DMS53 treated with DMSO at 0.1 percent for 48 hours (cell line): ENCODE data around the gene NUP50.
"Not testable (repeated sequence)": the region's sequence is repeated elsewhere in the genome, so short reads cannot be mapped to it uniquely, and the experiment has no call there.

Experiments
- DNase-seq: peaks from one replicate; lab custom pipeline; 2025; ENCODE audit not compliant: unreplicated experiment; lab: John Stamatoyannopoulos, UW

Gene NUP50

GRCh38 chr22:45159652-45160462 is 3.9 kb upstream of the NUP50 start:
- DNase-seq = no peak

GRCh38 chr22:45162531-45162930 is 1.2 kb upstream of the NUP50 start:
- DNase-seq = no peak

GRCh38 chr22:45163099-45163450 is 650 bp upstream of the NUP50 start:
- no peak for DNase-seq

- DNase-seq = no peak
Measured at GRCh38 chr22:45164270-45165088, 754 bp downstream of the NUP50 start.

- no peak for DNase-seq
Measured at GRCh38 chr22:45166932-45167331, 3.2 kb downstream of the NUP50 start.

GRCh38 chr22:45169591-45170466 is 6.1 kb downstream of the NUP50 start:
- no peak for DNase-seq

- no peak for DNase-seq
Measured at GRCh38 chr22:45171830-45172229, 8.1 kb downstream of the NUP50 start.

- no peak for DNase-seq
Measured at GRCh38 chr22:45172881-45173585, 9.3 kb downstream of the NUP50 start.

GRCh38 chr22:45179276-45180049 is 15.7 kb downstream of the NUP50 start:
- DNase-seq = no peak

GRCh38 chr22:45180146-45180679 is 16.5 kb downstream of the NUP50 start:
- DNase-seq = no peak

GRCh38 chr22:45181240-45181639 is 17.5 kb downstream of the NUP50 start:
- no peak for DNase-seq

- DNase-seq = no peak
Measured at GRCh38 chr22:45181766-45182165, 18.0 kb downstream of the NUP50 start.

- DNase-seq = no peak
Measured at GRCh38 chr22:45183974-45184373, 20.2 kb downstream of the NUP50 start.

- DNase-seq = no peak
Measured at GRCh38 chr22:45185718-45186514, 22.2 kb downstream of the NUP50 start.

- no peak for DNase-seq
Measured at GRCh38 chr22:45187891-45188290, 24.2 kb downstream of the NUP50 start.

GRCh38 chr22:45188779-45189178 is 25.1 kb downstream of the NUP50 start:
- no peak for DNase-seq

GRCh38 chr22:45190202-45190872 is 26.6 kb downstream of the NUP50 start:
- DNase-seq = no peak

GRCh38 chr22:45191746-45192145 is 28.0 kb downstream of the NUP50 start:
- DNase-seq = not testable (repeated sequence)
